HepG2 (cell line): ENCODE results near the gene SHC3.

ENCODE experiments used
- ATF6 ChIP-seq: sonication (generic); formaldehyde crosslinking; conservative IDR thresholded peaks from 2 replicates; pipeline ENCODE4 v1.4.0; 2020; ENCODE audit warnings: missing genetic modification reagents
- ELF4 ChIP-seq: sonication (generic); formaldehyde crosslinking; IDR thresholded peaks from 2 replicates; pipeline ENCODE4 v1.5.0; 2020; ENCODE audit warnings: missing genetic modification reagents, mild to moderate bottlenecking, moderate library complexity, borderline replicate concordance
- HNF1B ChIP-seq: sonication (generic); formaldehyde crosslinking; IDR thresholded peaks from 2 replicates; pipeline ENCODE4 v1.5.1; 2020; ENCODE audit warnings: mild to moderate bottlenecking, moderate library complexity, missing genetic modification reagents
- NFYB ChIP-seq: sonication (generic); formaldehyde crosslinking; IDR thresholded peaks from 2 replicates; pipeline ENCODE4 v1.4.0; 2020; ENCODE audit warnings: missing genetic modification reagents
- PBX2 ChIP-seq: IDR thresholded peaks from 2 replicates; pipeline ENCODE4 v1.6.1; 2016; ENCODE audit warnings: control low read depth
- RAD21 ChIP-seq: fragments of 450-650 bp; formaldehyde crosslinking; IDR thresholded peaks from 2 replicates; pipeline ENCODE4 v1.5.0; 2020; ENCODE audit warnings: mild to moderate bottlenecking
- TAF1 ChIP-seq: sonication (generic); formaldehyde crosslinking; IDR thresholded peaks from 2 replicates; pipeline ENCODE4 v1.4.0; 2020; ENCODE audit warnings: missing genetic modification reagents
- TEAD2 ChIP-seq: sonication (generic); formaldehyde crosslinking; IDR thresholded peaks from 2 replicates; pipeline ENCODE4 v1.9.0; 2021; ENCODE audit warnings: missing genetic modification reagents
- ZBTB3 ChIP-seq: sonication (generic); formaldehyde crosslinking; IDR thresholded peaks from 2 replicates; pipeline ENCODE4 v1.4.0; 2020; ENCODE audit warnings: low read depth, mild to moderate bottlenecking, moderate library complexity, missing genetic modification reagents, borderline replicate concordance
- ZNF468 ChIP-seq: sonication (generic); formaldehyde crosslinking; IDR thresholded peaks from 2 replicates; pipeline ENCODE4 v1.8.0; 2022; ENCODE audit warnings: mild to moderate bottlenecking, moderate library complexity, missing genetic modification reagents
- ZNF580 ChIP-seq: IDR thresholded peaks from 2 replicates; pipeline ENCODE4 v1.6.1; 2016; ENCODE audit warnings: low read depth, borderline replicate concordance
- TF ChIP-seq, protein P1 (sequence below): sonication (generic); formaldehyde crosslinking; IDR thresholded peaks from 2 replicates; pipeline ENCODE4 v1.5.0; 2020; ENCODE audit warnings: mild to moderate bottlenecking, missing genetic modification reagents, moderate library complexity

DNA sequence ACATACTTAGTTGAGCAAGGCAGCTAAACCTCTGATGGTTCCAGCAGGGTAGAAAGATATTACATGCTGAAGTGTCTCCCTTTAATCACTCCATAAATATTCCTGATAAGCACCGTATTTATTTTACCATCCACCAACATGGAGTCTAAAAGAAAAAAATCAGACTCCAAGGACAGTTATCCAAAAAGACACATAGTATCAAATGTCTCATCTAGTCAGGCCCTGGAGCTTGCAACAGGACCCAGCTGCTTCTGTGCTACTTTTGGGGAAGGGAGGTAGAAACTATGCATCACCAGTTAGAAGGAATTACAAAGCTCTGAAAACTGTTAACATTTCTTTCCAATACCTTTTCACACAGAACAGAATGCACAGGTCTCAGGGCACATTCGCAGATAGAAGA is 99.2 kb downstream of the SHC3 start:
- TF ChIP-seq ZBTB3 (CRISPR knock-in tag) = no peak
- TF ChIP-seq ZNF468 = no peak
- TF ChIP-seq, protein P1, sequence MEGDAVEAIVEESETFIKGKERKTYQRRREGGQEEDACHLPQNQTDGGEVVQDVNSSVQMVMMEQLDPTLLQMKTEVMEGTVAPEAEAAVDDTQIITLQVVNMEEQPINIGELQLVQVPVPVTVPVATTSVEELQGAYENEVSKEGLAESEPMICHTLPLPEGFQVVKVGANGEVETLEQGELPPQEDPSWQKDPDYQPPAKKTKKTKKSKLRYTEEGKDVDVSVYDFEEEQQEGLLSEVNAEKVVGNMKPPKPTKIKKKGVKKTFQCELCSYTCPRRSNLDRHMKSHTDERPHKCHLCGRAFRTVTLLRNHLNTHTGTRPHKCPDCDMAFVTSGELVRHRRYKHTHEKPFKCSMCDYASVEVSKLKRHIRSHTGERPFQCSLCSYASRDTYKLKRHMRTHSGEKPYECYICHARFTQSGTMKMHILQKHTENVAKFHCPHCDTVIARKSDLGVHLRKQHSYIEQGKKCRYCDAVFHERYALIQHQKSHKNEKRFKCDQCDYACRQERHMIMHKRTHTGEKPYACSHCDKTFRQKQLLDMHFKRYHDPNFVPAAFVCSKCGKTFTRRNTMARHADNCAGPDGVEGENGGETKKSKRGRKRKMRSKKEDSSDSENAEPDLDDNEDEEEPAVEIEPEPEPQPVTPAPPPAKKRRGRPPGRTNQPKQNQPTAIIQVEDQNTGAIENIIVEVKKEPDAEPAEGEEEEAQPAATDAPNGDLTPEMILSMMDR (CRISPR knock-in tag) = no peak
- TF ChIP-seq ATF6 (CRISPR knock-in tag) = no peak
- TF ChIP-seq NFYB = no peak
- no peak for TF ChIP-seq HNF1B (CRISPR knock-in tag)
- TF ChIP-seq ZNF580 (CRISPR knock-in tag) = no peak
- no peak for TF ChIP-seq RAD21 (CRISPR knock-in tag)
- TF ChIP-seq ELF4 (CRISPR knock-in tag) = no peak
- TF ChIP-seq PBX2 (CRISPR knock-in tag) = no peak
- TF ChIP-seq TEAD2 (CRISPR knock-in tag) = no peak
- no peak for TF ChIP-seq TAF1 (CRISPR knock-in tag)
